ENCODE results near the gene LRRN1. TPM values are rescaled to one million over a fixed set of nuclear protein-coding genes. Genes with fewer than 3 reads are reported as not detected.

The LRRN1 gene
- total RNA-seq, 2 donors from 2014 or later: 0.24 TPM; not detected in 1

GRCh38 chr3:3806856-3807255 is 7.6 kb downstream of the LRRN1 start:
- no peak overlapping the region for H3K27ac ChIP-seq
- no peak for DNase-seq (ENCODE audit: low spot score)
- TF ChIP-seq CTCF (IDR thresholded peaks at IDR 0.05): no peak
- H3K4me1 ChIP-seq: no peaks in the 10 kb centered on the region
- no peak overlapping the region for H3K4me3 ChIP-seq
- H3K9me3 ChIP-seq: no peaks in the 10 kb centered on the region
- no peaks in the 10 kb centered on the region for H3K36me3 ChIP-seq
- H3K27me3 ChIP-seq: peaks cover 0 to 6% of the 10 kb centered on the region in 2 donors

GRCh38 chr3:3813013-3813412 is 13.8 kb downstream of the LRRN1 start:
- no peak for DNase-seq (ENCODE audit: low spot score)
- no peaks in the 10 kb centered on the region for H3K36me3 ChIP-seq
- H3K9me3 ChIP-seq: no peaks in the 10 kb centered on the region
- TF ChIP-seq CTCF (IDR thresholded peaks at IDR 0.05): no peak
- H3K4me3 ChIP-seq: no peak overlapping the region
- no peaks in the 10 kb centered on the region for H3K27me3 ChIP-seq
- H3K27ac ChIP-seq: no peak overlapping the region
- no peaks in the 10 kb centered on the region for H3K4me1 ChIP-seq

GRCh38 chr3:3815206-3815605 is 16.0 kb downstream of the LRRN1 start:
- Histone ChIP-seq H3K36me3 (no peaks in the 10 kb centered on the region), H3K9me3 (no peaks in the 10 kb centered on the region), H3K4me3 (no peak overlapping the region), H3K27ac (no peak overlapping the region), H3K4me1 (no peaks in the 10 kb centered on the region), H3K27me3 (no peaks in the 10 kb centered on the region)
- no peak for TF ChIP-seq CTCF (IDR thresholded peaks at IDR 0.05)
- no peak for DNase-seq (ENCODE audit: low spot score)

GRCh38 chr3:3816034-3816433 is 16.8 kb downstream of the LRRN1 start:
- Histone ChIP-seq H3K27me3 (no peaks in the 10 kb centered on the region), H3K27ac (no peak overlapping the region), H3K36me3 (no peaks in the 10 kb centered on the region), H3K9me3 (no peaks in the 10 kb centered on the region), H3K4me3 (no peak overlapping the region), H3K4me1 (no peaks in the 10 kb centered on the region)
- DNase-seq (ENCODE audit: low spot score): no peak
- TF ChIP-seq CTCF (IDR thresholded peaks at IDR 0.05): no peak

GRCh38 chr3:3817865-3818264 is 18.6 kb downstream of the LRRN1 start:
- no peaks in the 10 kb centered on the region for H3K4me1 ChIP-seq
- H3K36me3 ChIP-seq: no peaks in the 10 kb centered on the region
- no peak overlapping the region for H3K27ac ChIP-seq
- no peak for DNase-seq (ENCODE audit: low spot score)
- no peak for TF ChIP-seq CTCF (IDR thresholded peaks at IDR 0.05)
- no peaks in the 10 kb centered on the region for H3K27me3 ChIP-seq
- H3K4me3 ChIP-seq: no peak overlapping the region
- H3K9me3 ChIP-seq: no peaks in the 10 kb centered on the region

- no peaks in the 10 kb centered on the region for H3K9me3 ChIP-seq
- H3K36me3 ChIP-seq: no peaks in the 10 kb centered on the region
- no peaks in the 10 kb centered on the region for H3K4me1 ChIP-seq
- no peak for DNase-seq (ENCODE audit: low spot score)
- no peak for TF ChIP-seq CTCF (IDR thresholded peaks at IDR 0.05)
- no peak overlapping the region for H3K4me3 ChIP-seq
- no peaks in the 10 kb centered on the region for H3K27me3 ChIP-seq
- H3K27ac ChIP-seq: no peak overlapping the region
These were observed 22.5 kb downstream of the LRRN1 start for GRCh38 chr3:3821777-3822176.
